K562 (cell line): ENCODE data around the gene LY6G6C. TPM values are rescaled to one million over a fixed set of nuclear protein-coding genes. Genes with fewer than 3 reads are reported as not detected.

Experiments used
- BCOR ChIP-seq: fragments of 450-650 bp; IDR thresholded peaks from 2 replicates; pipeline ENCODE4 v1.6.1; 2016
- DIDO1 ChIP-seq: fragments of 450-650 bp; IDR thresholded peaks from 2 replicates; pipeline ENCODE4 v1.6.1; 2016; ENCODE audit warnings: low read depth, missing biosample characterization, missing genetic modification characterization
- FOXA3 ChIP-seq, 2 experiments: fragments of 450-650 bp in 1 of 2; sonication (generic) in 1 of 2; formaldehyde crosslinking; IDR thresholded peaks in 1 of 2; conservative IDR thresholded peaks in 1 of 2; 2 replicates each; pipeline versions ENCODE4 v1.4.0 to v1.8.0; 2020 to 2022; ENCODE audit warnings: mild to moderate bottlenecking in 2 of 2, missing genetic modification reagents in 1 of 2
- NFRKB ChIP-seq: fragments of 450-650 bp; IDR thresholded peaks from 2 replicates; pipeline ENCODE4 v1.6.1; 2016; ENCODE audit warnings: low read depth
- PML ChIP-seq: IDR thresholded peaks from 2 replicates; pipeline ENCODE4 v1.6.1; 2012; ENCODE audit warnings: low read length, inconsistent platforms
- PTBP1 ChIP-seq: fragments of 200-400 bp; formaldehyde crosslinking; IDR thresholded peaks from 2 replicates; pipeline ENCODE4 v1.6.1; 2017; ENCODE audit warnings: low read depth, low read length
- RAD51 ChIP-seq: fragments of 450-650 bp; IDR thresholded peaks from 2 replicates; pipeline ENCODE4 v1.7.1; 2016; ENCODE audit warnings: low read depth, mild to moderate bottlenecking, borderline replicate concordance
- RBBP5 ChIP-seq: fragments of 200-600 bp; sonication (generic); IDR thresholded peaks from 2 replicates; pipeline ENCODE4 v1.6.1; 2012; ENCODE audit warnings: borderline replicate concordance, mild to moderate bottlenecking, low read length, control low read depth, inconsistent platforms; ENCODE audit not compliant: insufficient read depth, poor library complexity, severe bottlenecking
- SMAD3 ChIP-seq: fragments of 450-650 bp; formaldehyde crosslinking; conservative IDR thresholded peaks from 2 replicates; pipeline ENCODE4 v1.4.0; 2020; ENCODE audit warnings: mild to moderate bottlenecking
- SMARCA5 ChIP-seq: fragments of 450-650 bp; IDR thresholded peaks from 2 replicates; pipeline ENCODE4 v1.6.1; 2016
- TARDBP ChIP-seq: fragments of 450-650 bp; IDR thresholded peaks from 2 replicates; pipeline ENCODE4 v1.6.1; 2016
- TCFL5 ChIP-seq: fragments of 250-450 bp; sonication (Bioruptor Pico); conservative IDR thresholded peaks from 2 replicates; pipeline ENCODE4 v1.6.1; 2021; ENCODE audit warnings: mild to moderate bottlenecking, moderate library complexity, matching md5 sums
- ZFP30 ChIP-seq: fragments of 250-450 bp; sonication (Bioruptor Pico); IDR thresholded peaks from 2 replicates; pipeline ENCODE4 v1.8.0; 2022; ENCODE audit warnings: moderate library complexity, mild to moderate bottlenecking, inconsistent platforms, borderline replicate concordance
- ZNF184 ChIP-seq: sonication (generic); formaldehyde crosslinking; IDR thresholded peaks from 2 replicates; pipeline ENCODE4 v1.5.0; 2020; ENCODE audit warnings: missing genetic modification reagents
- ZNF696 ChIP-seq: fragments of 250-450 bp; sonication (Bioruptor Pico); conservative IDR thresholded peaks from 2 replicates; pipeline ENCODE4 v1.4.0; 2020; ENCODE audit warnings: mild to moderate bottlenecking, moderate library complexity
- polyA plus RNA-seq, 8 experiments: library from polyadenylated mRNA; depleted of rRNA in 4 of 8; stranded (reverse) in 5 of 8; unstranded in 3 of 8; fragments of >200 nt; fragmentation: Nextera tagmentation in 2 of 8; fragmentation: Illumina TruSeq in 1 of 8; extraction: Ambion mirVana in 2 of 8; extraction: Trizol in 1 of 8; gene quantifications; 2 replicates each; pipeline versions ENCODE4 v1.2.1 to v1.2.3, GENCODE V29; 2011 to 2014; ENCODE audit warnings: inconsistent platforms in 1 of 8, missing spikeins in 1 of 8
- total RNA-seq, 7 experiments: library from RNA; depleted of rRNA in 6 of 7; stranded (reverse); fragments of >200 nt in 6 of 7; fragmentation: Illumina TruSeq in 2 of 7; extraction: Trizol in 2 of 7; gene quantifications; 2 replicates each; pipeline versions ENCODE4 v1.2.1 to v1.2.3, GENCODE V29; 2011 to 2021; ENCODE audit warnings: low replicate concordance in 1 of 7
- TF ChIP-seq, protein P1 (sequence below), 2 experiments: fragments of 450-650 bp; IDR thresholded peaks; 2 replicates each; pipeline ENCODE4 v1.6.1; 2018; ENCODE audit warnings: mild to moderate bottlenecking in 2 of 2, low read depth in 1 of 2; ENCODE audit not compliant: partially characterized antibody in 2 of 2
- TF ChIP-seq, protein P2 (sequence below): sonication (generic); formaldehyde crosslinking; IDR thresholded peaks from 2 replicates; pipeline ENCODE4 v1.5.0; 2020; ENCODE audit warnings: missing genetic modification reagents
- TF ChIP-seq, protein P3 (sequence below): fragments of 450-650 bp; formaldehyde crosslinking; IDR thresholded peaks from 2 replicates; pipeline ENCODE4 v1.4.0; 2022; ENCODE audit warnings: missing genetic modification characterization
- TF ChIP-seq, protein P4 (sequence below): fragments of 450-650 bp; IDR thresholded peaks from 2 replicates; pipeline ENCODE4 v1.6.1; 2016; ENCODE audit warnings: low read depth, mild to moderate bottlenecking, moderate library complexity
- TF ChIP-seq, protein P5 (sequence below): fragments of 450-650 bp; IDR thresholded peaks from one replicate; pipeline ENCODE4 v1.6.1; 2018; ENCODE audit warnings: mild to moderate bottlenecking, moderate library complexity; ENCODE audit not compliant: partially characterized antibody

The LY6G6C gene
- total and polyA plus RNA-seq, 9 of the 15 experiments (the other 6 are each of a cell fraction or from before 2014, with no cell fraction given): 0.06 to 0.20 TPM; not detected in 7

DNA sequence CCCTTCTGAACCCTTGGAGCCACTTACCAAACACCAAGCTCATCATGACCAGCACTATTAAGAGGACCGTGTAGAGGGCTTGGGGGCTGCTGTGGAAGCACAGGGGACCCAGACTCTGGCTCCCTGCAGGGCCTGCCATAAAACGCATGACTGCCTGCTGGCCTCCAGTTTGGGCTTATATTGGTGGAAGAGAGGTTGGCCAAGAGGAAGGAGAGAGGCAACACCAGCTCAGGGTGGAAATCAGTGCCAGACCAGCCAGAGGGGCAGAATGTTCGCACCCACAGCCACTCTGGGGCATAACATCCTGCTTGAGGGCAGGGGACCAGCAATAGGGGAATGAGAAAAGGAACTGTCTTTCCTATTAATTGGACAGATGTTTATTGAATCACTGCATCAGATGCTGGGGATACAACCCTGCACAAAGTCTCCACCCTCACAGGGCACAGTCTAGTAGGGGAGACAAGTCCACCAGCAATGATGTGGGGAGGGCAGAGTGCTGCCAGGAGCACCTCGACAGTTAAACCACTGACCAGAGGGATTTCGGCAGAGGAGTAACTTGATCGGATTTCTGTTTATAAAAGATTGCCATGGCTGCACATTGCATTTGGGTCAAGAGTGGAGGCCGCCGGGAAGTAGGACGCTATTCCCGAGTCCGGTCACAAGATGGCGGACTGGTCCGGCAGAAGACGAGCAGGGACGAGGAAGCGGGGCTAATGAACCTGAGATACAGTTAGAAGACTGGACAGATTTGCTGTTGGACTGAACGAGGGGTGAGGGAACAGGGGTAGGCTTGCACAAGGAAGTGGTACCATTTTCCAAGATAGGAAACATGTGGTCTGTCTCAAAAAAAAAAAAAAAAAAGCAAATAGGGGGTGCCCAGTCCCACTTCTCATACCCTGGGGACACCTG is 41.1 kb downstream of the LY6G6C start, which contains the start of gene LY6G5C (continued):
- TF ChIP-seq, protein P1, sequence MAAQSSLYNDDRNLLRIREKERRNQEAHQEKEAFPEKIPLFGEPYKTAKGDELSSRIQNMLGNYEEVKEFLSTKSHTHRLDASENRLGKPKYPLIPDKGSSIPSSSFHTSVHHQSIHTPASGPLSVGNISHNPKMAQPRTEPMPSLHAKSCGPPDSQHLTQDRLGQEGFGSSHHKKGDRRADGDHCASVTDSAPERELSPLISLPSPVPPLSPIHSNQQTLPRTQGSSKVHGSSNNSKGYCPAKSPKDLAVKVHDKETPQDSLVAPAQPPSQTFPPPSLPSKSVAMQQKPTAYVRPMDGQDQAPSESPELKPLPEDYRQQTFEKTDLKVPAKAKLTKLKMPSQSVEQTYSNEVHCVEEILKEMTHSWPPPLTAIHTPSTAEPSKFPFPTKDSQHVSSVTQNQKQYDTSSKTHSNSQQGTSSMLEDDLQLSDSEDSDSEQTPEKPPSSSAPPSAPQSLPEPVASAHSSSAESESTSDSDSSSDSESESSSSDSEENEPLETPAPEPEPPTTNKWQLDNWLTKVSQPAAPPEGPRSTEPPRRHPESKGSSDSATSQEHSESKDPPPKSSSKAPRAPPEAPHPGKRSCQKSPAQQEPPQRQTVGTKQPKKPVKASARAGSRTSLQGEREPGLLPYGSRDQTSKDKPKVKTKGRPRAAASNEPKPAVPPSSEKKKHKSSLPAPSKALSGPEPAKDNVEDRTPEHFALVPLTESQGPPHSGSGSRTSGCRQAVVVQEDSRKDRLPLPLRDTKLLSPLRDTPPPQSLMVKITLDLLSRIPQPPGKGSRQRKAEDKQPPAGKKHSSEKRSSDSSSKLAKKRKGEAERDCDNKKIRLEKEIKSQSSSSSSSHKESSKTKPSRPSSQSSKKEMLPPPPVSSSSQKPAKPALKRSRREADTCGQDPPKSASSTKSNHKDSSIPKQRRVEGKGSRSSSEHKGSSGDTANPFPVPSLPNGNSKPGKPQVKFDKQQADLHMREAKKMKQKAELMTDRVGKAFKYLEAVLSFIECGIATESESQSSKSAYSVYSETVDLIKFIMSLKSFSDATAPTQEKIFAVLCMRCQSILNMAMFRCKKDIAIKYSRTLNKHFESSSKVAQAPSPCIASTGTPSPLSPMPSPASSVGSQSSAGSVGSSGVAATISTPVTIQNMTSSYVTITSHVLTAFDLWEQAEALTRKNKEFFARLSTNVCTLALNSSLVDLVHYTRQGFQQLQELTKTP (IDR thresholded peaks at IDR 0.05; ENCODE audit: low read depth in 1 of 2, partially characterized antibody in 2 of 2): peak in 1 of 2 experiments; percentile 49
- TF ChIP-seq ZFP30 (CRISPR knock-in tag) (no peak), NFRKB (no peak), DIDO1 (no peak), BCOR (no peak), SMAD3 (CRISPR knock-in tag) (no peak), TARDBP (peak; percentile 58; the same call in 1 of the 2 replicates), RAD51 (no peak), RBBP5 (no peak), ZNF696 (CRISPR knock-in tag) (no peak), TCFL5 (CRISPR knock-in tag) (no peak), SMARCA5 (no peak), PML (no peak), PTBP1 (no peak), ZNF184 (no peak), FOXA3 (CRISPR knock-in tag; conservative IDR thresholded peaks at IDR 0.05 in 1 of 2, IDR thresholded peaks at IDR 0.05 in 1 of 2) (0 out of 4 replicates have a peak, but pooled peaks of 1 of the 2 experiments have one; percentile 43)
- TF ChIP-seq, protein P2, sequence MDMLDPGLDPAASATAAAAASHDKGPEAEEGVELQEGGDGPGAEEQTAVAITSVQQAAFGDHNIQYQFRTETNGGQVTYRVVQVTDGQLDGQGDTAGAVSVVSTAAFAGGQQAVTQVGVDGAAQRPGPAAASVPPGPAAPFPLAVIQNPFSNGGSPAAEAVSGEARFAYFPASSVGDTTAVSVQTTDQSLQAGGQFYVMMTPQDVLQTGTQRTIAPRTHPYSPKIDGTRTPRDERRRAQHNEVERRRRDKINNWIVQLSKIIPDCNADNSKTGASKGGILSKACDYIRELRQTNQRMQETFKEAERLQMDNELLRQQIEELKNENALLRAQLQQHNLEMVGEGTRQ (CRISPR knock-in tag): no peak
- TF ChIP-seq, protein P3, sequence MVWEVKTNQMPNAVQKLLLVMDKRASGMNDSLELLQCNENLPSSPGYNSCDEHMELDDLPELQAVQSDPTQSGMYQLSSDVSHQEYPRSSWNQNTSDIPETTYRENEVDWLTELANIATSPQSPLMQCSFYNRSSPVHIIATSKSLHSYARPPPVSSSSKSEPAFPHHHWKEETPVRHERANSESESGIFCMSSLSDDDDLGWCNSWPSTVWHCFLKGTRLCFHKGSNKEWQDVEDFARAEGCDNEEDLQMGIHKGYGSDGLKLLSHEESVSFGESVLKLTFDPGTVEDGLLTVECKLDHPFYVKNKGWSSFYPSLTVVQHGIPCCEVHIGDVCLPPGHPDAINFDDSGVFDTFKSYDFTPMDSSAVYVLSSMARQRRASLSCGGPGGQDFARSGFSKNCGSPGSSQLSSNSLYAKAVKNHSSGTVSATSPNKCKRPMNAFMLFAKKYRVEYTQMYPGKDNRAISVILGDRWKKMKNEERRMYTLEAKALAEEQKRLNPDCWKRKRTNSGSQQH (CRISPR knock-in tag): no peak
- TF ChIP-seq, protein P4, sequence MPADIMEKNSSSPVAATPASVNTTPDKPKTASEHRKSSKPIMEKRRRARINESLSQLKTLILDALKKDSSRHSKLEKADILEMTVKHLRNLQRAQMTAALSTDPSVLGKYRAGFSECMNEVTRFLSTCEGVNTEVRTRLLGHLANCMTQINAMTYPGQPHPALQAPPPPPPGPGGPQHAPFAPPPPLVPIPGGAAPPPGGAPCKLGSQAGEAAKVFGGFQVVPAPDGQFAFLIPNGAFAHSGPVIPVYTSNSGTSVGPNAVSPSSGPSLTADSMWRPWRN: no peak
- TF ChIP-seq, protein P5, sequence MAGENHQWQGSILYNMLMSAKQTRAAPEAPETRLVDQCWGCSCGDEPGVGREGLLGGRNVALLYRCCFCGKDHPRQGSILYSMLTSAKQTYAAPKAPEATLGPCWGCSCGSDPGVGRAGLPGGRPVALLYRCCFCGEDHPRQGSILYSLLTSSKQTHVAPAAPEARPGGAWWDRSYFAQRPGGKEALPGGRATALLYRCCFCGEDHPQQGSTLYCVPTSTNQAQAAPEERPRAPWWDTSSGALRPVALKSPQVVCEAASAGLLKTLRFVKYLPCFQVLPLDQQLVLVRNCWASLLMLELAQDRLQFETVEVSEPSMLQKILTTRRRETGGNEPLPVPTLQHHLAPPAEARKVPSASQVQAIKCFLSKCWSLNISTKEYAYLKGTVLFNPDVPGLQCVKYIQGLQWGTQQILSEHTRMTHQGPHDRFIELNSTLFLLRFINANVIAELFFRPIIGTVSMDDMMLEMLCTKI: no peak
